CD4-positive, alpha-beta T cell treated with Interleukin-17A for 1 hour (primary cell): ENCODE measurements around the gene NAIF1.

ENCODE experiments used
- DNase-seq: peaks from one replicate; pipeline ENCODE4 v3.0.0-alpha.2; 2020

Gene NAIF1

GRCh38 chr9:128102196-128102595 lies 35.1 kb upstream of the NAIF1 start:
- no peak for DNase-seq

GRCh38 chr9:128101690-128102089 lies 34.6 kb upstream of the NAIF1 start:
- no peak for DNase-seq

GRCh38 chr9:128101231-128101661 lies 34.1 kb upstream of the NAIF1 start:
- no peak for DNase-seq

GRCh38 chr9:128100581-128100980 lies 33.5 kb upstream of the NAIF1 start:
- DNase-seq = no peak

GRCh38 chr9:128099932-128100491 lies 32.9 kb upstream of the NAIF1 start:
- no peak for DNase-seq

GRCh38 chr9:128099231-128099931 lies 32.3 kb upstream of the NAIF1 start:
- DNase-seq = no peak

- DNase-seq = peak; percentile 55
These were observed 31.4 kb upstream of the NAIF1 start for GRCh38 chr9:128098297-128099230.

GRCh38 chr9:128097543-128098296 lies 30.6 kb upstream of the NAIF1 start:
- no peak for DNase-seq

- no peak for DNase-seq
These were observed 29.8 kb upstream of the NAIF1 start for GRCh38 chr9:128096616-128097536.

GRCh38 chr9:128094950-128095544 lies 27.9 kb upstream of the NAIF1 start:
- DNase-seq = no peak

GRCh38 chr9:128094166-128094949 lies 27.2 kb upstream of the NAIF1 start:
- peak; percentile 79 for DNase-seq

- peak; percentile 32 for DNase-seq
These were observed 25.9 kb upstream of the NAIF1 start for GRCh38 chr9:128093011-128093410.

- DNase-seq = no peak
These were observed 25.3 kb upstream of the NAIF1 start for GRCh38 chr9:128092199-128092977.

GRCh38 chr9:128091571-128091970 lies 24.5 kb upstream of the NAIF1 start:
- DNase-seq = no peak

- DNase-seq = no peak
These were observed 24.0 kb upstream of the NAIF1 start for GRCh38 chr9:128091144-128091543.

GRCh38 chr9:128089299-128089698 lies 22.2 kb upstream of the NAIF1 start:
- no peak for DNase-seq

GRCh38 chr9:128088253-128088945 lies 21.3 kb upstream of the NAIF1 start:
- no peak for DNase-seq

- DNase-seq = no peak
These were observed 20.1 kb upstream of the NAIF1 start for GRCh38 chr9:128087262-128087661.

GRCh38 chr9:128085943-128086342 lies 18.8 kb upstream of the NAIF1 start:
- no peak for DNase-seq
